Activated CD8-positive, alpha-beta memory T cell treated with anti-CD3 and anti-CD28 coated beads, Interleukin-2, amount 10 ng/mL, durations not matched to agents 7 days and 5 days (primary cell): ENCODE results near the gene MPZ. TPM values are rescaled to one million over a fixed set of nuclear protein-coding genes. Genes with fewer than 3 reads are reported as not detected.
A peak's percentile ranks its signal among the peaks of the same experiment; 100 is the strongest.

ENCODE experiments used
- ATAC-seq: fragments of 150-1000 bp; cut with Tn5 transposase; one replicate; pipeline ENCODE4 v1.10.0; 2021; ENCODE audit warnings: moderate library complexity
- CTCF ChIA-PET: fragments of 350-600 bp; sonication (Branson Sonifier 250); formaldehyde crosslinking; loops from one replicate; lab custom pipeline; 2021; ENCODE audit warnings: antibody characterized with exemption; lab: Charles Lee
- DNase-seq: peaks from one replicate; pipeline ENCODE4 v3.0.0-alpha.2; 2020
- H3K27ac Mint-ChIP-seq: one replicate; pipeline ENCODE4 v1.8.0; 2021; ENCODE audit warnings: mild to moderate bottlenecking, mixed read lengths
- H3K27me3 Mint-ChIP-seq: one replicate; pipeline ENCODE4 v1.8.0; 2021; ENCODE audit warnings: mixed read lengths
- H3K36me3 Mint-ChIP-seq: one replicate; pipeline ENCODE4 v1.8.0; 2021; ENCODE audit warnings: mild to moderate bottlenecking, mixed read lengths
- H3K4me1 Mint-ChIP-seq: one replicate; pipeline ENCODE4 v1.8.0; 2021; ENCODE audit warnings: mixed read lengths
- H3K4me3 Mint-ChIP-seq: one replicate; pipeline ENCODE4 v1.8.0; 2021; ENCODE audit warnings: mild to moderate bottlenecking, moderate library complexity, mixed read lengths
- H3K9me3 Mint-ChIP-seq: one replicate; pipeline ENCODE4 v1.8.0; 2022; ENCODE audit warnings: low read depth, mixed read lengths
- total RNA-seq, 2 experiments: library from RNA; stranded (reverse); gene quantifications; one replicate each; pipeline ENCODE4 v1.2.3, GENCODE V29; 2021

MPZ gene
- total RNA-seq, 2 experiments from 2014 or later = 3.9 to 5.9 TPM

- Mint-ChIP-seq H3K9me3 (no peaks in the 10 kb centered on the region), H3K4me1 (peaks cover 24% of the 10 kb centered on the region), H3K4me3 (peak overlapping the region; percentile 87), H3K36me3 (peaks cover 2% of the 10 kb centered on the region), H3K27ac (peak overlapping the region; percentile 95), H3K27me3 (no peaks in the 10 kb centered on the region)
- no peak for DNase-seq
- CTCF ChIA-PET = interaction anchor here (0.8 to 2.7 kb wide), 8 partner anchors 9 to 88 kb away, joined by 3 to 20 read pairs (median 4); partner anchors contain the start of gene TOMM40L
- no peak for ATAC-seq
Measured at GRCh38 chr1:161313554-161314200, 3.9 kb upstream of the MPZ start.

- CTCF ChIA-PET = interaction anchor here (1.0 kb wide), 1 partner anchor 70 kb away, joined by 3 read pairs; no protein-coding TSS in a partner anchor
- no peak overlapping the region for H3K27ac Mint-ChIP-seq
- H3K9me3 Mint-ChIP-seq = no peaks in the 10 kb centered on the region
- peaks cover 1% of the 10 kb centered on the region for H3K36me3 Mint-ChIP-seq
- peaks cover 30% of the 10 kb centered on the region for H3K4me1 Mint-ChIP-seq
- H3K27me3 Mint-ChIP-seq = no peaks in the 10 kb centered on the region
- H3K4me3 Mint-ChIP-seq = no peak overlapping the region
- ATAC-seq = no peak
- DNase-seq = no peak
Measured at GRCh38 chr1:161311595-161312181, 1.9 kb upstream of the MPZ start.

- Mint-ChIP-seq H3K27ac (peak overlapping the region; percentile 35), H3K36me3 (peaks cover 2% of the 10 kb centered on the region), H3K27me3 (no peaks in the 10 kb centered on the region), H3K4me3 (no peak overlapping the region), H3K4me1 (peaks cover 32% of the 10 kb centered on the region), H3K9me3 (no peaks in the 10 kb centered on the region)
- no peak for DNase-seq
- CTCF ChIA-PET = interaction anchor here (1.2 to 4.4 kb wide), 3 partner anchors 14 to 126 kb away, joined by 3 to 34 read pairs (median 6); partner anchors contain the start of gene TOMM40L
- no peak for ATAC-seq
Measured at GRCh38 chr1:161307892-161308638, 1.7 kb downstream of the MPZ start.

- Mint-ChIP-seq H3K4me1 (peaks cover 32% of the 10 kb centered on the region), H3K9me3 (no peaks in the 10 kb centered on the region), H3K36me3 (peaks cover 2% of the 10 kb centered on the region), H3K4me3 (no peak overlapping the region), H3K27ac (peak overlapping the region; percentile 37), H3K27me3 (no peaks in the 10 kb centered on the region)
- no peak for ATAC-seq
- CTCF ChIA-PET = interaction anchor here (1.2 to 4.4 kb wide), 8 partner anchors 12 to 154 kb away, joined by 3 to 34 read pairs (median 7); partner anchors contain the start of genes CFAP126, TOMM40L and UFC1
- peak; percentile 43 for DNase-seq
Measured at GRCh38 chr1:161307230-161307768, 2.5 kb downstream of the MPZ start.

GRCh38 chr1:161305867-161306519, 3.8 kb downstream of the MPZ start:
- peak; percentile 92 for DNase-seq
- Mint-ChIP-seq H3K4me1 (peaks cover 32% of the 10 kb centered on the region), H3K4me3 (peak overlapping the region; percentile 99), H3K27ac (peak overlapping the region; percentile 90), H3K9me3 (no peaks in the 10 kb centered on the region), H3K36me3 (peaks cover 2% of the 10 kb centered on the region), H3K27me3 (no peaks in the 10 kb centered on the region)
- CTCF ChIA-PET = interaction anchor here (0.7 to 4.4 kb wide), 23 partner anchors 9 to 153 kb away, joined by 3 to 34 read pairs (median 4); partner anchors contain the start of genes ADAMTS4, APOA2, CFAP126 and FCER1G
- ATAC-seq = peak; percentile 96

GRCh38 chr1:161304927-161305866, 4.6 kb downstream of the MPZ start:
- CTCF ChIA-PET = interaction anchor here (0.6 to 4.4 kb wide), 22 partner anchors 10 to 152 kb away, joined by 3 to 34 read pairs (median 4); partner anchors contain the start of genes APOA2, CFAP126, FCER1G and TOMM40L
- H3K9me3 Mint-ChIP-seq = no peaks in the 10 kb centered on the region
- DNase-seq = no peak
- H3K27ac Mint-ChIP-seq = peak overlapping the region; percentile 90
- H3K36me3 Mint-ChIP-seq = peaks cover 4% of the 10 kb centered on the region
- peak overlapping the region; percentile 99 for H3K4me3 Mint-ChIP-seq
- H3K27me3 Mint-ChIP-seq = no peaks in the 10 kb centered on the region
- H3K4me1 Mint-ChIP-seq = peaks cover 32% of the 10 kb centered on the region
- ATAC-seq = no peak

GRCh38 chr1:161300478-161300877, 9.3 kb downstream of the MPZ start:
- peaks cover 23% of the 10 kb centered on the region for H3K4me1 Mint-ChIP-seq
- CTCF ChIA-PET = no interaction called here
- no peaks in the 10 kb centered on the region for H3K9me3 Mint-ChIP-seq

GRCh38 chr1:161299347-161299746, 10.4 kb downstream of the MPZ start:
- H3K27ac Mint-ChIP-seq = no peak overlapping the region

More at GRCh38 chr1:161300478-161300877, 9.3 kb downstream of the MPZ start:
- ATAC-seq = no peak
- H3K4me3 Mint-ChIP-seq = no peak overlapping the region
- no peaks in the 10 kb centered on the region for H3K27me3 Mint-ChIP-seq
- DNase-seq = no peak
- H3K36me3 Mint-ChIP-seq = peaks cover 2% of the 10 kb centered on the region
- H3K27ac Mint-ChIP-seq = no peak overlapping the region

GRCh38 chr1:161298116-161298515, 11.7 kb downstream of the MPZ start:
- Mint-ChIP-seq H3K9me3 (no peaks in the 10 kb centered on the region), H3K4me1 (peaks cover 7% of the 10 kb centered on the region), H3K27ac (no peak overlapping the region), H3K4me3 (no peak overlapping the region), H3K27me3 (no peaks in the 10 kb centered on the region), H3K36me3 (peaks cover 2% of the 10 kb centered on the region)
- CTCF ChIA-PET = no interaction called here
- no peak for ATAC-seq
- DNase-seq = no peak

More at GRCh38 chr1:161299347-161299746, 10.4 kb downstream of the MPZ start:
- Mint-ChIP-seq H3K4me1 (peaks cover 14% of the 10 kb centered on the region), H3K9me3 (no peaks in the 10 kb centered on the region), H3K27me3 (no peaks in the 10 kb centered on the region), H3K36me3 (peaks cover 2% of the 10 kb centered on the region), H3K4me3 (no peak overlapping the region)
- DNase-seq (no peak), ATAC-seq (no peak)
- CTCF ChIA-PET = no interaction called here

GRCh38 chr1:161297415-161297814, 12.4 kb downstream of the MPZ start:
- DNase-seq (no peak), ATAC-seq (no peak)
- CTCF ChIA-PET = interaction anchor here (1.1 kb wide), 1 partner anchor 133 kb away, joined by 3 read pairs; no protein-coding TSS in a partner anchor
- H3K9me3 Mint-ChIP-seq = no peaks in the 10 kb centered on the region
- peaks cover 2% of the 10 kb centered on the region for H3K36me3 Mint-ChIP-seq
- H3K27me3 Mint-ChIP-seq = no peaks in the 10 kb centered on the region
- H3K4me3 Mint-ChIP-seq = no peak overlapping the region
- H3K4me1 Mint-ChIP-seq = peaks cover 7% of the 10 kb centered on the region
- H3K27ac Mint-ChIP-seq = no peak overlapping the region

GRCh38 chr1:161290779-161291178, 19.0 kb downstream of the MPZ start:
- Mint-ChIP-seq H3K27me3 (no peaks in the 10 kb centered on the region), H3K36me3 (no peaks in the 10 kb centered on the region), H3K4me1 (peaks cover 2% of the 10 kb centered on the region), H3K27ac (no peak overlapping the region), H3K4me3 (no peak overlapping the region), H3K9me3 (no peaks in the 10 kb centered on the region)
- ATAC-seq (no peak), DNase-seq (no peak)
- CTCF ChIA-PET = interaction anchor here (0.6 to 4.4 kb wide), 32 partner anchors 8 to 301 kb away, joined by 3 to 39 read pairs (median 4); partner anchors contain the start of genes CFAP126, NDUFS2, PCP4L1 and PPOX
